ENCODE measurements around the gene DOCK6.
"Not testable (repeated sequence)": the region's sequence is repeated elsewhere in the genome, so short reads cannot be mapped to it uniquely, and the experiment has no call there.

The DOCK6 gene

GRCh38 chr19:11182994-11183393 lies 79.3 kb downstream of the DOCK6 start:
- no peak overlapping the region for H3K27ac ChIP-seq
- H3K27me3 ChIP-seq (ENCODE audit: insufficient read depth, low read depth) = no peaks in the 10 kb centered on the region
- no peaks in the 10 kb centered on the region for H3K4me1 ChIP-seq (ENCODE audit: low read depth, poor library complexity, severe bottlenecking)
- no peaks in the 10 kb centered on the region for H3K36me3 ChIP-seq (ENCODE audit: insufficient read depth)
- H3K4me2 ChIP-seq = no peak overlapping the region
- no peaks in the 10 kb centered on the region for H3K79me2 ChIP-seq (ENCODE audit: insufficient read depth, low read depth)
- no peak overlapping the region for H2AFZ ChIP-seq (ENCODE audit: low read depth)
- no peak overlapping the region for H3K4me3 ChIP-seq (IDR thresholded peaks at IDR 0.05; ENCODE audit: insufficient read depth, low read depth, low read length)
- no peaks in the 10 kb centered on the region for H4K20me1 ChIP-seq (ENCODE audit: insufficient read depth)
- H3K9ac ChIP-seq = no peak overlapping the region
- no peak for TF ChIP-seq CTCF (conservative IDR thresholded peaks at IDR 0.05; ENCODE audit: low read depth, low read length)

GRCh38 chr19:11181488-11181887 lies 80.8 kb downstream of the DOCK6 start:
- no peak overlapping the region for H3K9ac ChIP-seq
- no peak for TF ChIP-seq CTCF (conservative IDR thresholded peaks at IDR 0.05; ENCODE audit: low read depth, low read length)
- H3K36me3 ChIP-seq (ENCODE audit: insufficient read depth) = no peaks in the 10 kb centered on the region
- no peaks in the 10 kb centered on the region for H4K20me1 ChIP-seq (ENCODE audit: insufficient read depth)
- H3K79me2 ChIP-seq (ENCODE audit: insufficient read depth, low read depth) = no peaks in the 10 kb centered on the region
- H3K27ac ChIP-seq = no peak overlapping the region
- no peaks in the 10 kb centered on the region for H3K27me3 ChIP-seq (ENCODE audit: insufficient read depth, low read depth)
- H3K4me1 ChIP-seq (ENCODE audit: low read depth, poor library complexity, severe bottlenecking) = no peaks in the 10 kb centered on the region
- no peak overlapping the region for H3K4me3 ChIP-seq (IDR thresholded peaks at IDR 0.05; ENCODE audit: insufficient read depth, low read depth, low read length)
- no peak overlapping the region for H3K4me2 ChIP-seq
- no peak overlapping the region for H2AFZ ChIP-seq (ENCODE audit: low read depth)

- not testable (repeated sequence) for H2AFZ ChIP-seq (ENCODE audit: low read depth); H4K20me1 ChIP-seq (ENCODE audit: insufficient read depth); H3K27ac ChIP-seq; H3K27me3 ChIP-seq (ENCODE audit: insufficient read depth, low read depth); H3K4me1 ChIP-seq (ENCODE audit: low read depth, poor library complexity, severe bottlenecking); H3K4me2 ChIP-seq; H3K36me3 ChIP-seq (ENCODE audit: insufficient read depth); H3K4me3 ChIP-seq (IDR thresholded peaks at IDR 0.05; ENCODE audit: insufficient read depth, low read depth, low read length); H3K79me2 ChIP-seq (ENCODE audit: insufficient read depth, low read depth); H3K9ac ChIP-seq
Measured at GRCh38 chr19:11180975-11181374, 81.3 kb downstream of the DOCK6 start.

GRCh38 chr19:11180346-11180745 lies 82.0 kb downstream of the DOCK6 start:
- Histone ChIP-seq H3K4me2 (no peak overlapping the region), H3K9ac (no peak overlapping the region), H3K79me2 (ENCODE audit: insufficient read depth, low read depth) (no peaks in the 10 kb centered on the region), H3K27ac (no peak overlapping the region), H3K36me3 (ENCODE audit: insufficient read depth) (no peaks in the 10 kb centered on the region), H3K4me1 (ENCODE audit: low read depth, poor library complexity, severe bottlenecking) (no peaks in the 10 kb centered on the region), H2AFZ (ENCODE audit: low read depth) (no peak overlapping the region), H4K20me1 (ENCODE audit: insufficient read depth) (no peaks in the 10 kb centered on the region), H3K27me3 (ENCODE audit: insufficient read depth, low read depth) (no peaks in the 10 kb centered on the region), H3K4me3 (IDR thresholded peaks at IDR 0.05; ENCODE audit: insufficient read depth, low read depth, low read length) (no peak overlapping the region)
- no peak for TF ChIP-seq CTCF (conservative IDR thresholded peaks at IDR 0.05; ENCODE audit: low read depth, low read length)

- Histone ChIP-seq H3K79me2 (ENCODE audit: insufficient read depth, low read depth) (no peaks in the 10 kb centered on the region), H3K36me3 (ENCODE audit: insufficient read depth) (no peaks in the 10 kb centered on the region), H3K4me1 (ENCODE audit: low read depth, poor library complexity, severe bottlenecking) (no peaks in the 10 kb centered on the region), H4K20me1 (ENCODE audit: insufficient read depth) (no peaks in the 10 kb centered on the region), H3K4me3 (IDR thresholded peaks at IDR 0.05; ENCODE audit: insufficient read depth, low read depth, low read length) (no peak overlapping the region), H3K9ac (no peak overlapping the region), H3K4me2 (no peak overlapping the region), H3K27me3 (ENCODE audit: insufficient read depth, low read depth) (no peaks in the 10 kb centered on the region), H3K27ac (no peak overlapping the region), H2AFZ (ENCODE audit: low read depth) (no peak overlapping the region)
- no peak for TF ChIP-seq CTCF (conservative IDR thresholded peaks at IDR 0.05; ENCODE audit: low read depth, low read length)
Measured at GRCh38 chr19:11179716-11180297, 82.5 kb downstream of the DOCK6 start.

- H4K20me1 ChIP-seq (ENCODE audit: insufficient read depth); H3K4me2 ChIP-seq; H3K9ac ChIP-seq; H3K36me3 ChIP-seq (ENCODE audit: insufficient read depth); H3K4me1 ChIP-seq (ENCODE audit: low read depth, poor library complexity, severe bottlenecking); H3K27me3 ChIP-seq (ENCODE audit: insufficient read depth, low read depth); H3K79me2 ChIP-seq (ENCODE audit: insufficient read depth, low read depth); H3K4me3 ChIP-seq (IDR thresholded peaks at IDR 0.05; ENCODE audit: insufficient read depth, low read depth, low read length); H2AFZ ChIP-seq (ENCODE audit: low read depth); H3K27ac ChIP-seq: not testable (repeated sequence)
Measured at GRCh38 chr19:11179145-11179465, 83.2 kb downstream of the DOCK6 start.
